ENCODE results near the gene MAGED2.
A peak's percentile ranks its signal among the peaks of the same experiment; 100 is the strongest.

The MAGED2 gene

GRCh38 chrX:54798137-54798536, 9.4 kb upstream of the MAGED2 start, which contains the start of gene ITIH6:
Gene ITIH6 (minus strand): TSS chrX:54798255. CDS start chrX:54798210, 45 bp downstream.
- H3K27me3 ChIP-seq (ENCODE audit: control insufficient read depth, insufficient read depth, low read length) = no peaks in the 10 kb centered on the region
- H3K4me1 ChIP-seq (ENCODE audit: control insufficient read depth, insufficient read depth, low read length) = no peaks in the 10 kb centered on the region
- H3K9ac ChIP-seq (ENCODE audit: low read length) = no peak within 1 kb of the TSS
- no peaks in the 10 kb centered on the region for H3K36me3 ChIP-seq (ENCODE audit: control insufficient read depth, insufficient read depth, low read length)
- H3K4me3 ChIP-seq (ENCODE audit: low read length) = no peak within 1 kb of the TSS
- no peaks in the 10 kb centered on the region for H3K9me3 ChIP-seq (ENCODE audit: control insufficient read depth, low read length)

- Histone ChIP-seq H3K36me3 (ENCODE audit: control insufficient read depth, insufficient read depth, low read length) (no peaks in the 10 kb centered on the region), H3K4me3 (ENCODE audit: low read length) (no peak overlapping the region), H3K27me3 (ENCODE audit: control insufficient read depth, insufficient read depth, low read length) (no peaks in the 10 kb centered on the region), H3K4me1 (ENCODE audit: control insufficient read depth, insufficient read depth, low read length) (no peaks in the 10 kb centered on the region), H3K9ac (ENCODE audit: low read length) (no peak overlapping the region), H3K9me3 (ENCODE audit: control insufficient read depth, low read length) (no peaks in the 10 kb centered on the region)
These were observed 8.5 kb upstream of the MAGED2 start for GRCh38 chrX:54799046-54799445.

- Histone ChIP-seq H3K36me3 (ENCODE audit: control insufficient read depth, insufficient read depth, low read length) (no peaks in the 10 kb centered on the region), H3K27me3 (ENCODE audit: control insufficient read depth, insufficient read depth, low read length) (peaks cover 6% of the 10 kb centered on the region), H3K9me3 (ENCODE audit: control insufficient read depth, low read length) (no peaks in the 10 kb centered on the region), H3K4me3 (ENCODE audit: low read length) (peak overlapping the region; percentile 62), H3K9ac (ENCODE audit: low read length) (peak overlapping the region; percentile 76), H3K4me1 (ENCODE audit: control insufficient read depth, insufficient read depth, low read length) (peaks cover 20% of the 10 kb centered on the region)
These were observed 612 bp downstream of the MAGED2 start for GRCh38 chrX:54808109-54808604.

- Histone ChIP-seq H3K9ac (ENCODE audit: low read length) (peak overlapping the region; percentile 76), H3K36me3 (ENCODE audit: control insufficient read depth, insufficient read depth, low read length) (no peaks in the 10 kb centered on the region), H3K4me3 (ENCODE audit: low read length) (peak overlapping the region; percentile 62), H3K9me3 (ENCODE audit: control insufficient read depth, low read length) (no peaks in the 10 kb centered on the region), H3K4me1 (ENCODE audit: control insufficient read depth, insufficient read depth, low read length) (peaks cover 20% of the 10 kb centered on the region), H3K27me3 (ENCODE audit: control insufficient read depth, insufficient read depth, low read length) (peaks cover 6% of the 10 kb centered on the region)
These were observed 1.3 kb downstream of the MAGED2 start for GRCh38 chrX:54808605-54809483.

GRCh38 chrX:54810532-54810931, 3.0 kb downstream of the MAGED2 start:
- H3K36me3 ChIP-seq (ENCODE audit: control insufficient read depth, insufficient read depth, low read length) = peaks cover 4% of the 10 kb centered on the region

GRCh38 chrX:54811301-54811885, 3.8 kb downstream of the MAGED2 start:
- Histone ChIP-seq H3K9me3 (ENCODE audit: control insufficient read depth, low read length) (no peaks in the 10 kb centered on the region), H3K4me1 (ENCODE audit: control insufficient read depth, insufficient read depth, low read length) (peaks cover 20% of the 10 kb centered on the region), H3K36me3 (ENCODE audit: control insufficient read depth, insufficient read depth, low read length) (peaks cover 4% of the 10 kb centered on the region), H3K9ac (ENCODE audit: low read length) (no peak overlapping the region), H3K4me3 (ENCODE audit: low read length) (no peak overlapping the region), H3K27me3 (ENCODE audit: control insufficient read depth, insufficient read depth, low read length) (peaks cover 6% of the 10 kb centered on the region)

More at GRCh38 chrX:54810532-54810931, 3.0 kb downstream of the MAGED2 start:
- Histone ChIP-seq H3K9me3 (ENCODE audit: control insufficient read depth, low read length) (no peaks in the 10 kb centered on the region), H3K9ac (ENCODE audit: low read length) (no peak overlapping the region), H3K27me3 (ENCODE audit: control insufficient read depth, insufficient read depth, low read length) (peaks cover 6% of the 10 kb centered on the region), H3K4me1 (ENCODE audit: control insufficient read depth, insufficient read depth, low read length) (peaks cover 20% of the 10 kb centered on the region), H3K4me3 (ENCODE audit: low read length) (no peak overlapping the region)

GRCh38 chrX:54812306-54812705, 4.8 kb downstream of the MAGED2 start:
- peaks cover 6% of the 10 kb centered on the region for H3K27me3 ChIP-seq (ENCODE audit: control insufficient read depth, insufficient read depth, low read length)

GRCh38 chrX:54817220-54817820, 9.8 kb downstream of the MAGED2 start:
- Histone ChIP-seq H3K27me3 (ENCODE audit: control insufficient read depth, insufficient read depth, low read length) (no peaks in the 10 kb centered on the region), H3K4me1 (ENCODE audit: control insufficient read depth, insufficient read depth, low read length) (no peaks in the 10 kb centered on the region), H3K36me3 (ENCODE audit: control insufficient read depth, insufficient read depth, low read length) (peaks cover 4% of the 10 kb centered on the region), H3K9ac (ENCODE audit: low read length) (no peak overlapping the region), H3K4me3 (ENCODE audit: low read length) (no peak overlapping the region), H3K9me3 (ENCODE audit: control insufficient read depth, low read length) (no peaks in the 10 kb centered on the region)

More at GRCh38 chrX:54812306-54812705, 4.8 kb downstream of the MAGED2 start:
- H3K4me1 ChIP-seq (ENCODE audit: control insufficient read depth, insufficient read depth, low read length) = peaks cover 20% of the 10 kb centered on the region
- H3K9ac ChIP-seq (ENCODE audit: low read length) = no peak overlapping the region
- H3K36me3 ChIP-seq (ENCODE audit: control insufficient read depth, insufficient read depth, low read length) = peaks cover 4% of the 10 kb centered on the region
- H3K9me3 ChIP-seq (ENCODE audit: control insufficient read depth, low read length) = no peaks in the 10 kb centered on the region
- no peak overlapping the region for H3K4me3 ChIP-seq (ENCODE audit: low read length)

- peaks cover 4% of the 10 kb centered on the region for H3K36me3 ChIP-seq (ENCODE audit: control insufficient read depth, insufficient read depth, low read length)
- H3K9ac ChIP-seq (ENCODE audit: low read length) = no peak overlapping the region
- H3K9me3 ChIP-seq (ENCODE audit: control insufficient read depth, low read length) = no peaks in the 10 kb centered on the region
- H3K4me1 ChIP-seq (ENCODE audit: control insufficient read depth, insufficient read depth, low read length) = no peaks in the 10 kb centered on the region
- no peaks in the 10 kb centered on the region for H3K27me3 ChIP-seq (ENCODE audit: control insufficient read depth, insufficient read depth, low read length)
- no peak overlapping the region for H3K4me3 ChIP-seq (ENCODE audit: low read length)
These were observed 10.7 kb downstream of the MAGED2 start for GRCh38 chrX:54818221-54818620.

GRCh38 chrX:54819201-54819600, 11.7 kb downstream of the MAGED2 start:
- no peak overlapping the region for H3K4me3 ChIP-seq (ENCODE audit: low read length)
- no peaks in the 10 kb centered on the region for H3K4me1 ChIP-seq (ENCODE audit: control insufficient read depth, insufficient read depth, low read length)
- no peak overlapping the region for H3K9ac ChIP-seq (ENCODE audit: low read length)
- H3K9me3 ChIP-seq (ENCODE audit: control insufficient read depth, low read length) = no peaks in the 10 kb centered on the region
- no peaks in the 10 kb centered on the region for H3K27me3 ChIP-seq (ENCODE audit: control insufficient read depth, insufficient read depth, low read length)
- H3K36me3 ChIP-seq (ENCODE audit: control insufficient read depth, insufficient read depth, low read length) = peaks cover 4% of the 10 kb centered on the region

GRCh38 chrX:54820737-54821136, 13.2 kb downstream of the MAGED2 start:
- H3K9ac ChIP-seq (ENCODE audit: low read length) = no peak overlapping the region
- no peak overlapping the region for H3K4me3 ChIP-seq (ENCODE audit: low read length)
- no peaks in the 10 kb centered on the region for H3K36me3 ChIP-seq (ENCODE audit: control insufficient read depth, insufficient read depth, low read length)
- H3K4me1 ChIP-seq (ENCODE audit: control insufficient read depth, insufficient read depth, low read length) = no peaks in the 10 kb centered on the region
- H3K9me3 ChIP-seq (ENCODE audit: control insufficient read depth, low read length) = no peaks in the 10 kb centered on the region
- H3K27me3 ChIP-seq (ENCODE audit: control insufficient read depth, insufficient read depth, low read length) = no peaks in the 10 kb centered on the region

GRCh38 chrX:54821310-54821709, 13.8 kb downstream of the MAGED2 start:
- H3K9ac ChIP-seq (ENCODE audit: low read length) = no peak overlapping the region
- no peaks in the 10 kb centered on the region for H3K27me3 ChIP-seq (ENCODE audit: control insufficient read depth, insufficient read depth, low read length)
- H3K4me1 ChIP-seq (ENCODE audit: control insufficient read depth, insufficient read depth, low read length) = no peaks in the 10 kb centered on the region
- H3K9me3 ChIP-seq (ENCODE audit: control insufficient read depth, low read length) = no peaks in the 10 kb centered on the region
- H3K4me3 ChIP-seq (ENCODE audit: low read length) = no peak overlapping the region
- H3K36me3 ChIP-seq (ENCODE audit: control insufficient read depth, insufficient read depth, low read length) = no peaks in the 10 kb centered on the region

Measured in mucosa of stomach (tissue), 1 donor.